HG02623 (cell line): ENCODE measurements around the gene ZKSCAN1.
A peak's percentile ranks its signal among the peaks of the same experiment; 100 is the strongest.

Experiments
- ATAC-seq: cut with Tn5 transposase; IDR thresholded peaks from one replicate; pipeline ENCODE4 v1.9.1; 2021; ENCODE audit warnings: moderate library complexity; ENCODE audit not compliant: unreplicated experiment

ZKSCAN1 gene

GRCh38 chr7:100034871-100035510 is 19.6 kb downstream of the ZKSCAN1 start:
- no peak for ATAC-seq

GRCh38 chr7:100035876-100036275 is 20.5 kb downstream of the ZKSCAN1 start:
- ATAC-seq: no peak

GRCh38 chr7:100038326-100038725 is 22.9 kb downstream of the ZKSCAN1 start:
- ATAC-seq: no peak

GRCh38 chr7:100040575-100040974 is 25.2 kb downstream of the ZKSCAN1 start:
- ATAC-seq: no peak

- no peak for ATAC-seq
Measured at GRCh38 chr7:100044718-100045117, 29.3 kb downstream of the ZKSCAN1 start.

- ATAC-seq: no peak
Measured at GRCh38 chr7:100048680-100049079, 33.3 kb downstream of the ZKSCAN1 start.

- ATAC-seq: peak; percentile 91
Measured at GRCh38 chr7:100049441-100050291, 34.3 kb downstream of the ZKSCAN1 start, which contains the start of gene ZSCAN21. Gene ZSCAN21, plus strand, starts transcription at chr7:100049774. Its CDS starts 7,233 bp downstream, at chr7:100057007.

- ATAC-seq: no peak
Measured at GRCh38 chr7:100051611-100052010, 36.2 kb downstream of the ZKSCAN1 start.

GRCh38 chr7:100053215-100053614 is 37.8 kb downstream of the ZKSCAN1 start:
- no peak for ATAC-seq

- no peak for ATAC-seq
Measured at GRCh38 chr7:100057006-100057405, 41.6 kb downstream of the ZKSCAN1 start.

- ATAC-seq: no peak
Measured at GRCh38 chr7:100059251-100059739, 43.9 kb downstream of the ZKSCAN1 start.

- no peak for ATAC-seq
Measured at GRCh38 chr7:100061518-100062193, 46.3 kb downstream of the ZKSCAN1 start.

- ATAC-seq: no peak
Measured at GRCh38 chr7:100063376-100063775, 48.0 kb downstream of the ZKSCAN1 start.

GRCh38 chr7:100064162-100064561 is 48.8 kb downstream of the ZKSCAN1 start:
- ATAC-seq: no peak

GRCh38 chr7:100065452-100066186 is 50.2 kb downstream of the ZKSCAN1 start:
- ATAC-seq: no peak

GRCh38 chr7:100066953-100067352 is 51.6 kb downstream of the ZKSCAN1 start:
- ATAC-seq: no peak

- ATAC-seq: no peak
Measured at GRCh38 chr7:100069991-100070390, 54.6 kb downstream of the ZKSCAN1 start.

- ATAC-seq: no peak
Measured at GRCh38 chr7:100071018-100071723, 55.8 kb downstream of the ZKSCAN1 start.

- no peak for ATAC-seq
Measured at GRCh38 chr7:100072462-100072861, 57.1 kb downstream of the ZKSCAN1 start.

- ATAC-seq: no peak
Measured at GRCh38 chr7:100074841-100075240, 59.4 kb downstream of the ZKSCAN1 start.
